ENCODE results near the gene LYPD8.
A peak's percentile ranks its signal among the peaks of the same experiment; 100 is the strongest.

LYPD8 gene

GRCh38 chr1:248756636-248757035, 1.1 kb upstream of the LYPD8 start:
- DNase-seq = no peak

- DNase-seq = no peak
Measured at GRCh38 chr1:248756151-248756550, 592 bp upstream of the LYPD8 start.

GRCh38 chr1:248753708-248754280, 1.8 kb downstream of the LYPD8 start:
- no peak for DNase-seq

GRCh38 chr1:248753029-248753594, 2.4 kb downstream of the LYPD8 start:
- no peak for DNase-seq

GRCh38 chr1:248752161-248753028, 3.2 kb downstream of the LYPD8 start:
- peak; percentile 12 for DNase-seq

- DNase-seq = no peak
Measured at GRCh38 chr1:248751635-248752034, 3.9 kb downstream of the LYPD8 start.

GRCh38 chr1:248751142-248751541, 4.4 kb downstream of the LYPD8 start:
- peak; percentile 6 for DNase-seq

- no peak for DNase-seq
Measured at GRCh38 chr1:248750496-248750895, 5.1 kb downstream of the LYPD8 start.

GRCh38 chr1:248748211-248748610, 7.3 kb downstream of the LYPD8 start:
- no peak for DNase-seq

- no peak for DNase-seq
Measured at GRCh38 chr1:248740876-248741275, 14.7 kb downstream of the LYPD8 start.

- no peak for DNase-seq
Measured at GRCh38 chr1:248739572-248740205, 15.9 kb downstream of the LYPD8 start.

- DNase-seq = no peak
Measured at GRCh38 chr1:248737457-248737856, 18.1 kb downstream of the LYPD8 start.

- DNase-seq = no peak
Measured at GRCh38 chr1:248736977-248737376, 18.6 kb downstream of the LYPD8 start.

GRCh38 chr1:248733566-248733965, 22.0 kb downstream of the LYPD8 start:
- no peak for DNase-seq

GRCh38 chr1:248730507-248731335, 24.8 kb downstream of the LYPD8 start:
- DNase-seq = no peak

GRCh38 chr1:248714248-248714647, 41.3 kb downstream of the LYPD8 start:
- no peak for DNase-seq

GRCh38 chr1:248710305-248710900, 45.2 kb downstream of the LYPD8 start:
- DNase-seq = no peak

- no peak for DNase-seq
Measured at GRCh38 chr1:248704606-248705005, 51.0 kb downstream of the LYPD8 start.

- DNase-seq = no peak
Measured at GRCh38 chr1:248703674-248704073, 51.9 kb downstream of the LYPD8 start.

GRCh38 chr1:248702714-248703113, 52.8 kb downstream of the LYPD8 start, which contains the start of gene OR14I1:
Gene OR14I1 (minus strand): TSS chr1:248702766.
- no peak for DNase-seq

- DNase-seq = no peak
Measured at GRCh38 chr1:248699099-248699498, 56.5 kb downstream of the LYPD8 start.

- no peak for DNase-seq
Measured at GRCh38 chr1:248697907-248698306, 57.7 kb downstream of the LYPD8 start.
